Activated CD8-positive, alpha-beta memory T cell treated with anti-CD3 and anti-CD28 coated beads, Interleukin-2, amount 50 U/mL, for 48 hours (primary cell): ENCODE results near the gene BPIFB2.

Experiments used
- DNase-seq: peaks from one replicate; pipeline ENCODE4 v3.0.0-alpha.2; 2020

BPIFB2 gene

DNA sequence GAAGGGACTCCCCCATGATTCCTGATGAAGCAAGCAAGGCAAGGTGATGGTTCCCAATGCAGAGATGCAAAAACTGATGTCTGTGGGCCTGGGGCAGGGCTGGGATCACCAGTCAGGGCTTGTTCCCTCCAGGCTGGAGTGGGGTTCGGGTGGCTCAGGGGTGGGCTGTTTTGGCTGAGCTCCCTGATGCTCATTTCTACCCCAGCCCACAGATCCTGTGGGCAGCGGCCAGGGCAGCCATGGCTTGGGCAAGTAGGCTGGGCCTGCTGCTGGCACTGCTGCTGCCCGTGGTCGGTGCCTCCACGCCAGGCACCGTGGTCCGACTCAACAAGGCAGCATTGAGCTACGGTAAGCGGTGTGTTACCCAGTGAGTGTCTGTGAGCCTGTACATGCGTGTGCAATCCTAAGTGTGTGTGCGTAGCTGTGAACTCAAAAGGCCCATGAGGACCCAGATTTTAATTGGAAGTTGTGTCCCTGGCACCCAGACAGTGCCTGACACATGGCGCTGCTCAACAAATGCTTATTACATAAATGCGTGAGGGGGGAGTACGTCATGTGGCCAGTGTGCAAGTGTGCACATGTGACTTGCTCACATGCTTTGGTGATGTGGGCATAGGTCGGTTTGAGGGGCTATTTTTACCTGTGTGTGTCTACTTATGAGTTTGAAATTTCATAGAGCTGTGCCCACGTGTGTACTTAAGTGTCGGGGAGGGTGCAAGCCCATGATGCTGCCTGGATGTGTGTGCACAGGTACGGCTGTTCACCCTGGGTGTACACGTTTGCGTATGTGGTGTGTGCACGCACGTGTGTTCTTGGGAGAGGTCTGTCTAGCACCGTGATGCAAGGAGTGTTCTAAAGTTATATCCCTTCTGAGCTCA, 1.1 kb downstream of the BPIFB2 start:
- DNase-seq, result no peak

DNA sequence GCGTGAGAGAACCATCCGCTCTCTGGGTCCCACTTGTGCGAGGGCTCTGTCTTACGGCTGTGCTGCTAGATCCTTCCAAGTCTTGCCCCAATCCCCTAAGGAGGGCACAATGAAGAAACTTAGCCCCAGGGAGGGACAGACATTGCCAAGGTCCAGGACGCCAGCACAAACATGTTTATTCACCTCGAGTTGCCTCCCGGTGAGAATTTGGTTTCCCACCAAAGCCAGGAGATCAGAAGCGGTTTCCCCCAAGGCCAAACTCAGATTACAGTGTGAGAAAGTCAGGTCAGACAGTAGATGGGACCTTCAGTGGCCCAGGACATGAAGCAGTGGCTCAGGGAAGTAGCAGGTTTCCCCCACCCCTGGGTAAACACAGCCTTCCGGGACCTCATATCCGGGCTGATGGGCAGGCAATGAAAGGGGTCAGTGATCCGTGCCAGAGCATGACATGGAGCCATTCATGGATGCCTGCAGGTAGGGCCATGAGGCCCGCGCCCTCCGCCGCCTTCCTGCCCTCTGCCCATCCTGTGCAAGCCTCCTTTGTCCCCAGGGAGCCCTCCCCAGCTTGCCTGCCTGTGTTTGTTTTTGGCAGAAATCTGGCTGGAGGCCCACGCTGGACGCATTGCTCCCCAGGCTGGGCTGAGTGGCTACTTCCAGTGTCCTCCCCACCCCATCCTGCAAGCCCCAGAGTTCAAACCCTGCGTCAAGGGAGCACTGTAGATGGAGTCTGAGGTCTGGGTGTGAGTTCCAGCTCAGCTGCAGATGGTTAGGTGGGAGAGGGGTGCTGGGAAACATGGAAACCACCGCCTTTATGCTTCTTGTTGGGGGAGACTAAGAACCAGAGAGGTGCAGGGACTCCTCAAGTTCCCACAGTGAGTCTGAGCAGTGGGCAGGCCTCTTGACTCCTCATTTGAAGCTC, 2.0 kb downstream of the BPIFB2 start:
- no peak for DNase-seq

DNA sequence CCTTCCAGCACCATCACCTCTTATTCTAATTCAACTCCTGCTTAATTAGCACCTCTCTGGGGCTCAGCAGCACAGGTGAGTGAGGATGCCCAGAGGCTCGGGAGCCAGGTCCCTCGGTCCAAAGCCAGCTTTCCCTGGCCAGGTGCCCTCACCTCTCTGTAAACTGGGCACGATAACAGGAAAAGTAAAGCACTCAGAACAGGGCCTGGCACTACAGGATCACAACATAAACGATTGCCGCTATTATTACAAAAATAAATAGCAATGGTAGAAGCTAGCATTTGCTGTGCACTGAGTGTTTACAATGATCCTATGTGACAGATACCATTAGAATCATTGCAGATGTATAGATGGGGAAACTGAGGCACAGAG, 2.6 kb downstream of the BPIFB2 start:
- DNase-seq, result no peak

DNA sequence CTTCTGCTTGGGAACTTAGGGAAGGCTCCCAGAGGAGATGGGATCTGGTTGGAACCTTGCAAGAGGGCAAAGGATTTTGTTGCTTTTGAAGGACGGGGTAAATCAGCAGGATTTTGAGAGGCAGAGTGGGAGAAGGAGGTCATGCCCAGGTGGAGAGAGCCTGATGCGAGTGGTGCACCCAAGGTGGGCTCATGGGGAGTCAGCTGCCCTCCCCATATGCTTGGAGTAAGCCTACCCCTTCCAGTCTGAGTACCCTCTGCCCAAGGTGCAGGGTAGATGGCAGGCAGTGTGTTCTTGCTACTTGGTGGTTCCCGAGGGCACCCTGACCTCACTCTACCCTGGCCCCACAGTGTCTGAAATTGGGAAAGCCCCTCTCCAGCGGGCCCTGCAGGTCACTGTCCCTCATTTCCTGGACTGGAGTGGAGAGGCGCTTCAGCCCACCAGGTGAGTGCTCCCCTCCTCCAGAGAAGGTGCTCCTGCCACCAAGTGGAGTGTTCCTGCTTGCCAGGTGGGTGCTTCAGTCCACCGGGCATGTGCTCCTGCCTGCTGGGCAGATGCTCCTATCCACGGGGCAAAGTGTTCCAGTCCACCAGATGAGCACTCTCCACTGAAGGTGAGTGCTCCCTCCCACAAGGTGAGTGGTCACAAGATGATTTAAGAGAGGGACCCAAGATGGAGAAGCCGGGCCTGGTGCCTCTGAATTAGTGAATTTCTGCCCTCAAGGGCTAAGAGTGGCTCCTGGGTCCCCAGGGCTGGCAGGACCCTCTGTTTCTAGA, 3.4 kb downstream of the BPIFB2 start:
- no peak for DNase-seq

DNA sequence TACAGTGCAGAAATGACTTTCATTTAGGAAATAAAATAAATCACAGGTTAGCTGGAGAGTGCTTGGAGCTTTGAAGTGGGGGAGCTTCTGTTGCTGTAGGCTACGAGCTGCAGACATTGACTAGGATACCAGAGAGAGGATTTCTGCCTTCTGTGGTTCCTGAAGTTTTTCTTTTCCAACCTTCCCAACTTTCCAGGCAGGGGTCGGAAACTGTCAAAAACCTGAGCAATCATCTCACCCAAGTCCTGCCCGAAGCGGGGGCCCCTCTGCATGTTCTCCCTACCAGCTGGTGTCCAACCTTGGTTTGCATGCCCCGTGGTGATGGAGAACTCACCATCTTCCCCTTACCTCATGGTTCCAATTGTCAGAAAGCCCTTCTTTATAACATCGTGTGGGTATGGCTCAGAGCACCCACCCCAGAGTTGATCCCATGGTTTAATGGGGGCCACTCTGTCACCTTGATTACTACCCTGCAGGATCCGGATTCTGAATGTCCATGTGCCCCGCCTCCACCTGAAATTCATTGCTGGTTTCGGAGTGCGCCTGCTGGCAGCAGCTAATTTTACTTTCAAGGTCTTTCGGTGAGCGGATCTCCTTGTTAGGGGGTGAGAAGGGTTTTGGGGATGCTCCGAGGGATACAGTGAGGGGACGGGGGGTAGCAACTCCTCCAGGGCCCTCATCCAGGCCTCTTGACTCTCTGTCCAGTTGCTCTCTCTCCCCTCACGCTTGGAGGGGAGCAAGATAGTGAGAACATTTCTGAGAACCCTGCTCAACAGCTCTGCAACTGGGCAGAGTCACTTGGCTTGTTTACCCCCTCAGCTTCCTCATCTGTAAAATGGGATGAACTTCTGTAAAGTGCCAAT, 5.1 kb downstream of the BPIFB2 start:
- DNase-seq, result no peak

DNA sequence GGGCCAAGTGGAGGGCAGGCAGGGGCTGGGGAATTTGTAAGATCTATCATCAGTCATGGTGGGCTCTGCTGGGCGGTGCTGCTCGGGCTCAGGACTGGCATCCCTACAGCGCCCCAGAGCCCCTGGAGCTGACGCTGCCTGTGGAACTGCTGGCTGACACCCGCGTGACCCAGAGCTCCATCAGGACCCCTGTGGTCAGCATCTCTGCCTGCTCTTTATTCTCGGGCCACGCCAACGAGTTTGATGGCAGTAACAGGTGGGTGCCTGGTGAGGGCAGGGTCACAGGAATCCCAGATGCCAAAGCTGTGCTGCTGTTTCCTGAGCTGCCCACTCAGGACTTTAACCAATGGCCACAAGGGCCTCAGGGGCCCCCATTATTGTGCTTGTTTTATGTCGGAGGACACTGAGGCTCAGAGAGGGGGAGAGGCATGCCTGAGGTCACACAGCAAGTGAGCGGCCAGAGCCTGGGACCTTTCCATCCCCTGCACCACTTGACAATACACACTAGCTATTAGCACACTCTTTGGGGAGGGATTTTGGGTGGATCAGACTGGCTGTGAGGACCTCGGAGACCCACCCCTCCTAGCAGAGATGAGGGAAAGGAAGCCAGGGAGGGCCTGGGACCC, 6.3 kb downstream of the BPIFB2 start:
- no peak for DNase-seq

DNA sequence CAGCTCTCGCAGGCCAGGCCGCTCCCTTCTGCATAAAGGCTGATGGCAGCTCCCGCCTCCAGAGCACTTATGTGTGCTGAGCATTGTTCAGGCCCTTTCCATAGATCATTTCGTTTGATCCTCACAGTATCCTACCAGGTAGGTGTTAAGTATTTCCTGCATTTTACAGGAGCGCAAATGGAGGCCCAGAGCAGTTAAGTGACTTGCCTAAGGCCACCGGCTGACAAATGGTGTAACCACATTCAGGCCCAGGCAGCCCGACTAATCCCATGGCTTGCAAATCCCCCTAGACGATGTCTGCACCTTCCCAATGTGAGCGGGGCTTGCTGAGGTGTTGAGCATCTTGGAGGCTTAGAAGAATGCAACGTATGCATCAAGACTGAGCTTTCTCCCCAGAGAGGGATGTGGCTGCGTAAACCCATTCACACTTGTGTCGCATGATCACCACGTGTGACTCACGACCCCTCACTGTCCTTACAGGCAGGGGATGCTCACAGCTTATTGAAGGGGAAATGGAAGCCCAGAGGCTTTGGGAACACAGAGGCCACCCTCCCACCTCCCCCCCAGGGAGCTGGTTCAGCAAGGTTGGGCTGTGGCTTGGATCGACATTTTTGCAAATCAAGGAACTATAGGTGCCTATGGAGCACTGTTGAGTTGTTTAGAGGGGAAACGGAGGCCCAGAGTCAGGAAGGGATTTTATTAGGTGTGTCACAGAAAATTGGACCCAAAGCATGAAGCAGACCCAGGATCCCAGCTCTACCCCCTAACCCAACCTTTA, 7.0 kb downstream of the BPIFB2 start:
- no peak for DNase-seq

DNA sequence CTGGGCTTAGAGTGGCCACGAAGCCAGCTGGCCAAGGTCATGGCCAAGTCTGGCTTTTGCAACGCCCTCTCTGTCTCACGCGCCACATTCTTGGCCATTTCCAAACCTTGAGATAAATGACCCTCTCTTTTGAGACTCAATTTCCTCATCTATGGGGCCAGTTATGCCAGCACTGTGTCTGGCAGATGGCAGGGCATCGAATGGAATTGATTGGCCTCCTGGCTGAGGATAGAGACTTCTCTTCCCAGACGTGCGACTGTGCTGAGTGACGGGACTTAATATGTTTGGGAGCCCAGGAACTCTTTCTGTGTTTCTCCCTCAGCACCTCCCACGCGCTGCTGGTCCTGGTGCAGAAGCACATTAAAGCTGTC, 7.6 kb downstream of the BPIFB2 start:
- no peak for DNase-seq

DNA sequence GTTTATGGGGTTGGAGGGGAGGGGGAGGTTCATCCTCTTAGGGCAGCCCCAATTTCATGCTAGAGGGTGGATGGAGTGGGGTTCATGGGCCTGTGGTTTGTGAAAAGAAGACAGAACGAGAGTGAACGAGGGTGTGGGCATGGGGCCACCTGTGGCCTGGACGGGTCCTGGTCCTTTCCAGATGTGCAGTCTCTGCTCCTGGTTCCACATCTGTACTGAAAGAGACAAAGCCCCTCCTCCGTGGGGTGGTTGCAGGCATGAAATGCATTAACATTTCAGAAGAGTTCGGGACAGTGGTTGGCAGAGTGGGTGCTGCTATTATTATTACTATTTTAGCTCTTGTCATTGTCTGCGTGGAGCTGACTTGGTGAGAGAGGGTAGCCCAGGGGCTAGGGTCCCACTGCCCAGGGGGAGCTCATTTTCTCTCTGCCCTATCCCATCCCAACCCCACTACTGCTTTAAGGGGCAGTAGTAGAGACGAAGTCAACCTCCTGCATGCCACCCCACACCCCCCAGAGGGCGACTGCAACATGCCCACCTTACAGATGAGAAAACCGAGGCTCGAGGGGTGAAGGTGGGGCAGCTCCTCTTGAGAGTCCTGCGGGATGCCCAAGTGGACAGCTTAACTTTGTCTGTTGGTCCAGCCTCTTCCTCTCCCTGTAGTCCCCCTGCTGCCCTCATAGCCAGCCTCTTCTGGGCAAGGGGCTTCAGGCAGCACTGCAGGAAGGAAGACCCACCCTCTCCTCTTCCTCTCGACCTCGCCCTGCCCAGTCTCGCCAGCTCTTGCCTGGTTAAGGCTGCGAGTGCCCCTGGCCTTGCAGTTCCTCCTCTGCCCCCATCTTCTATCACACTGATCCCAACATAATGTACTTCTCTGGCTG, 8.4 kb downstream of the BPIFB2 start:
- DNase-seq, result no peak

DNA sequence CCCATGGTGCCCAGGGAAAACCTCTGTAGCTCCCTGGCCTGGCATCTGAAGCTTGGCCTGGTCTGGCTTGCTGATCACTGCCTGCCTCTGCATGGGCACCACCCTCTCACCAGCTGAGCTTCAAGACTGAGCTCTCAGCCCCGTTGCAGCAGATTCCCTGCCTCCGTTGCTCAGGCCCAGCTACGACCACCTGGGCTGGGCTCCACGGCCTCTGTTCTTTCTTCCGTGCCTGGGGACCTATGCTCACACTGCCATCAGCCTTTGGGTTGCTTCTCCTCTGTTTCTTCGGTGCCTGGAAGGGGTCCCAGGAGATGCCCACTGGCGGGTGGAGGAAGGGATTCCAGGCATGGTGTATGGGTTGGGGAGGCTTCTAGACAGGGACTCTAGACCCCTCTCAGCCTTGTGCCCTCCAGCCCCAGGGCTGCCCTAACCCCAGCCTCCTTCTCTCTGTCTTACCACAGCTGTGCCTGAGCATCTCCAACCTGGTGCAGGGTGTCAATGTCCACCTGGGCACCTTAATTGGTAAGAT, 9.1 kb downstream of the BPIFB2 start:
- no peak for DNase-seq

DNA sequence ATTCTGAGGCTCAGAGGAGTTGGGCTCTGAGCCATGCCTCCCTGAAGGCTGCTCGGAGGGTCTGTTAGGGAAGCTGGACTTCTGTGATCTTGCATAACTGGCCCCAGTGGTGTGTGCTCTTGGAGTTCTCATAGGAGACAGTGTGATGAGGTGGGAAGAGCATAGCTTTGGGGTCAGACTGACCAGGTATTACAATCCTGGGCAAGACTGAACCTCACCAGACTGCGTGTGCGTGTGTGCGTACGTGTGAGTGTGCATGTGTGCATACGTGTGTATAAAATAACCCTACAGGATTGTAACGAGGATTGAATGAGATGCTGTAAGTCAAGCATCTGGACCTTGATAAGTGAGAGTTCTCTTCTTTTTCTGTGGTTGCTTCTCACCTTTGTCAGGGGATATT, 10.0 kb downstream of the BPIFB2 start:
- DNase-seq, result no peak

DNA sequence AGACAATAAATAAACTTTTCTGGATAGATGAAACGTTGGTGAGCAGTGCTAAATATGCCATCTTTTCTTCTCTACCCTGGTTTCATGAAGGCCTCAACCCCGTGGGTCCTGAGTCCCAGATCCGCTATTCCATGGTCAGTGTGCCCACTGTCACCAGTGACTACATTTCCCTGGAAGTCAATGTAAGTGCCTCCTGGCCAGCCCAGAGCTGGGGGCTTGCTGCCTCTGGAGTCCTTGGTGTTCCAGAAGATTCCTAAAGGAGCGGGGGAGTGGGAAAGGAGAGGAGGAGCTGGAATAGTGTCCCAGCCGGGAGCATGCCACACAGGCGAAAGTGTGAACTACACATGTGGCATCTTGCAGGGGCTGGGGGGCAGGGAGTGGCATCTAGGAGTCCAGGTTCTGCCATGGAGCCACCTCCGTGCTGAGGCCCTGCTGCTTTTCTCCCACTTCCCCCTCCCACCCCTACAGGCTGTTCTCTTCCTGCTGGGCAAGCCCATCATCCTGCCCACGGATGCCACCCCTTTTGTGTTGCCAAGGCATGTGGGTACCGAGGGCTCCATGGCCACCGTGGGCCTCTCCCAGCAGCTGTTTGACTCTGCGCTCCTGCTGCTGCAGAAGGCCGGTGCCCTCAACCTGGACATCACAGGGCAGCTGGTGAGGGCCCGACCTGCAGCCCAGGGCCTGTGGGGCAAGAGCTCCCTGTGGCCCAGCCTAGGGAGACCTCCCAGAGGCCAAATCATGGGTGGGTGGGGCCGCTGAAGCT, 10.8 kb downstream of the BPIFB2 start:
- DNase-seq, result no peak

DNA sequence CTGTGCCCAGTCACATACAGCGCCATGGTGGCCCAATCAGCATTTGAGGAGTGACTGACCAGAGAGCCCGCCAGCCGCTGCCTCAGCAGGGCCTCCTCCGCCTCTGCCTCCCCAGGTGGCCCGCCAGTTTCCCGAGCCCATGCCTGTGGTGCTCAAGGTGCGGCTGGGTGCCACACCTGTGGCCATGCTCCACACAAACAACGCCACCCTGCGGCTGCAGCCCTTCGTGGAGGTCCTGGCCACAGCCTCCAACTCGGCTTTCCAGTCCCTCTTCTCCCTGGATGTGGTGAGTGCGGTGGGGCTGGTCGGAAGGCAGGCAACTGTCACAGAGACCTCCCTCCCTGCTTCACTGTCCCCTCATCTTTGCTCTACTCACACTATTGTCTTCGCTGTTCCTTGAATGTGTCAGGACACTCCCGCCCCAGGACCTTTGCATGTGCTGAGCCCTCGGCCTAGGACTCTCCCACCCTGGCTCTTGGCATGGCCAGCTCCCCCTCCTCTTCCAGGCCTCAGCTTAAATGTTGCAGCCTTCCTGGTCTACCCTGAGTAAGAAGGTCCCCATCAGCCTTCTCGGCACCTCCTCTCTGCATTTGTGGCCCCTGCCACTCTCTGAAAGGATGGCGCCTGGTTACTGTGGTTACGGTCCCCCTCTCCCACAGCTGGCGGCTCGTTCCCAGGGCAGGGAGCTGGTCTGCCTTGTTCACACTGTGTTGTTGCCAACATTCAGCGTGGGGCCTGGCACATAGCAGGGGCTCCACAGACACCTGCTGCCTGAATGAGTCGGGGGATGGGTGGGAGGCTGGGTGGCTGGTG, 12.2 kb downstream of the BPIFB2 start:
- no peak for DNase-seq

DNA sequence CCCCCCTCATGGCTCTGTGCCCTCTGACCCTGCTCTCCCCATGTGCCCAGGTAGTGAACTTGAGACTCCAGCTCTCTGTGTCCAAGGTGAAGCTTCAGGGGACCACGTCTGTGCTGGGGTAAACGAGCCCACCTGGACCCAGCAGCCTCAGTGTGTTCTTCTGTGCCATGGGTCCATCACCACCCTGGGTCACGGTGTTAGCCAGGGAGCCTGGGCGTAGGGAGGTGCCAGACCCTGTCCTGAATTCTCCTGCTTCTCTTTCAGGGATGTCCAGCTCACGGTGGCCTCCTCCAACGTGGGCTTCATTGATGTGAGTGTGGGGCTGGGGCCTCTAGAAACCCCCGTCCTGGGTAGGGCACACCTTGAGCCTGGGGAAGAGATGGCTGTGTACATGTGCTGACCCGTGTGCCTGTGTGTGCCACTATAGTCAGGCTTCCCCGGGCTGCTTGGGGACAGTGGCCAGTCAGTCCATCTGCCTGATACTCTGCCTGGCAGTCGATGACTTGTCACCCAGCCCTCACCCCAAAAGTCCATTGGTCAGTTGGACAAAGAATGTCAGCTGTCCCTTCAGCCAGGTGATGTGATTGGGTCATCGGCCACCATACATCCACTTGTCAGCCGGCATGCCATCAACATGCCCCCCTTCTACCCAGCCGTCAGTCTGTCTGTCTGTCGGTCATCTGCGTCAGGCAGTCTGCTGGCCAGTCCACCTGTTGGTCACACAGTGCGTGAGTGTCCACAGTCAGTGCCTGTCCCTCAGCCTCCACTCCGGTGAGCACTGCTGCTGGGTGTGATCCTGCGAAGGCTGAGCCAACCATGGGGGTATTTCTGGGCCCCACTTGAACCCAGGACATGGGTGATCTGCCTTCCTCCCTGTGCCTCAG, 13.0 kb downstream of the BPIFB2 start:
- no peak for DNase-seq

DNA sequence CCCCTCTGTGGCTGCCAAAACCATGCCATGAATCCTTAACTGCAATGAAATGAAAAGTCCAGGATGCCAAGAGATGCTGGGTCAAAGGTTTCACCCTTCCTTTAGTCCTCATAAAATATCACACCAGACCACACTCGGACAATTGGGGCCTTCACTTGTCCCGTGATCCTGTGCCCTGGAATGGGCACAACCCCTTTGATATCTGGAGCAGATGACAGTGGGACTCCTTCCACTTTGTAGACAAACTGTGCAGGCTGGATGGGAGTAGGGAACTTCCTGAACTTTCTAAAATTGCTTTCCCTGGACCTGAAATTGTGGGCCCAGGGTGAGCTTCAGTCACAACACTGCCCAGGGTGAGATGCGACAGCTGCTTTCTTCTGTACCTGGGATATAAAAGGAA, 14.4 kb downstream of the BPIFB2 start:
- DNase-seq, result no peak

DNA sequence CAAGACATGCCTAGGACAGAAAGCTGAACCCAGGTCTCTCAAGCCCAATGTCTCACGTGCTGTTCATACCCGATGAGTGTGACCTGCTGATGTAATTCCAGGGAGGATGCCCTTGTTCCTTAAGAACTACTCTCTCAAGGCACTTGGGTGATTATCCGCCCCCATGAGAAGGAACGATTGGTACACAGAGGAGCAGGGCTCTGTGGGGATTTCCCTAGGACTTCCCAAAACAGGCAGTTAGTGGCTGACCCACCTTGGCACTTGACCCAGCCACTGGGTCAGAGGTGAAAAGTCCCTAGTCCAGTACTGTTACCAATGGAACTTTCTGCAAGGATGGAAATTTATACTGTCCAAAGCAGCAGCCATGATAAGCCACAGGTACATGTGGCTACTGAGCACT, 14.8 kb downstream of the BPIFB2 start:
- no peak for DNase-seq
